Progenitor cell of endocrine pancreas (in vitro differentiated cells): ENCODE data around the gene BEST2. TPM values are rescaled to one million over a fixed set of nuclear protein-coding genes. Genes with fewer than 3 reads are reported as not detected.

Source experiments
- DNase-seq: peaks from one replicate; pipeline ENCODE4 v3.0.0; 2021; ENCODE audit warnings: low spot score; ENCODE audit not compliant: unreplicated experiment
- H3K27ac Mint-ChIP-seq: 2 replicates; pipeline ENCODE4 v1.8.0; 2021; ENCODE audit warnings: mild to moderate bottlenecking, moderate library complexity, mixed read lengths
- H3K27me3 Mint-ChIP-seq: 2 replicates; pipeline ENCODE4 v1.8.0; 2021; ENCODE audit warnings: mixed read lengths
- H3K36me3 Mint-ChIP-seq: 2 replicates; pipeline ENCODE4 v1.8.0; 2022; ENCODE audit warnings: mixed read lengths; ENCODE audit not compliant: insufficient read depth
- H3K4me1 Mint-ChIP-seq: 2 replicates; pipeline ENCODE4 v1.8.0; 2021; ENCODE audit warnings: low read depth, mixed read lengths
- H3K4me3 Mint-ChIP-seq: 2 replicates; pipeline ENCODE4 v1.8.0; 2021; ENCODE audit warnings: low read depth, mild to moderate bottlenecking, moderate library complexity, mixed read lengths
- H3K9me3 Mint-ChIP-seq: 2 replicates; pipeline ENCODE4 v1.8.0; 2021; ENCODE audit warnings: low read depth, mixed read lengths
- CTCF ChIP-seq: fragments of 200-600 bp; sonication (generic); IDR thresholded peaks from one replicate; pipeline ENCODE4 v1.5.0; 2021; ENCODE audit warnings: antibody characterized with exemption, mild to moderate bottlenecking; ENCODE audit not compliant: unreplicated experiment
- total RNA-seq: library from RNA; stranded (reverse); gene quantifications from 2 replicates; pipeline ENCODE4 v1.2.1, GENCODE V29; 2021

BEST2 gene
- total RNA-seq, 1 donor from 2014 or later = not detected

- peak overlapping the region; percentile 65 for H3K4me3 Mint-ChIP-seq
- peaks cover 8% of the 10 kb centered on the region for H3K4me1 Mint-ChIP-seq
- H3K27ac Mint-ChIP-seq = peak overlapping the region; percentile 29
- H3K27me3 Mint-ChIP-seq = peaks cover 10% of the 10 kb centered on the region
- no peak for DNase-seq
- no peak for TF ChIP-seq CTCF
- no peaks in the 10 kb centered on the region for H3K9me3 Mint-ChIP-seq
- no peaks in the 10 kb centered on the region for H3K36me3 Mint-ChIP-seq
Observed at GRCh38 chr19:12783291-12783848, 31.8 kb downstream of the BEST2 start.

- Mint-ChIP-seq H3K36me3 (no peaks in the 10 kb centered on the region), H3K9me3 (no peaks in the 10 kb centered on the region), H3K27me3 (peaks cover 7% of the 10 kb centered on the region), H3K4me1 (peaks cover 7% of the 10 kb centered on the region), H3K27ac (peak overlapping the region; percentile 29), H3K4me3 (peak overlapping the region; percentile 65)
- no peak for TF ChIP-seq CTCF
- DNase-seq = no peak
Observed at GRCh38 chr19:12783849-12784393, 32.3 kb downstream of the BEST2 start.

GRCh38 chr19:12784394-12784870, 32.8 kb downstream of the BEST2 start:
- peaks cover 8% of the 10 kb centered on the region for H3K27me3 Mint-ChIP-seq
- H3K4me1 Mint-ChIP-seq = peaks cover 8% of the 10 kb centered on the region
- DNase-seq = no peak
- no peak for TF ChIP-seq CTCF
- H3K4me3 Mint-ChIP-seq = no peak overlapping the region
- no peaks in the 10 kb centered on the region for H3K36me3 Mint-ChIP-seq
- H3K27ac Mint-ChIP-seq = no peak overlapping the region
- no peaks in the 10 kb centered on the region for H3K9me3 Mint-ChIP-seq

GRCh38 chr19:12784871-12785430, 33.4 kb downstream of the BEST2 start:
- H3K4me3 Mint-ChIP-seq = no peak overlapping the region
- no peaks in the 10 kb centered on the region for H3K9me3 Mint-ChIP-seq
- no peak overlapping the region for H3K27ac Mint-ChIP-seq

More at GRCh38 chr19:12784871-12785430, 33.4 kb downstream of the BEST2 start:
- TF ChIP-seq CTCF = no peak
- DNase-seq = no peak
- Mint-ChIP-seq H3K27me3 (peaks cover 6% of the 10 kb centered on the region), H3K36me3 (no peaks in the 10 kb centered on the region), H3K4me1 (peaks cover 8% of the 10 kb centered on the region)
